HT1080 (cell line): Measurements from ENCODE around the gene PPP6R3. TPM values are rescaled to one million over a fixed set of nuclear protein-coding genes. Genes with fewer than 3 reads are reported as not detected.

Experiments used
- DNase-seq: peaks from one replicate; pipeline ENCODE4 v3.0.0-alpha.2; 2015; ENCODE audit warnings: low read depth
- small RNA-seq: library from RNA; depleted of rRNA; stranded (forward); fragments of <200 nt; gene quantifications from one replicate; pipeline ENCODE3, GENCODE V24; 2014
- total RNA-seq: library from RNA; depleted of rRNA; stranded (reverse); fragments of >200 nt; shearing (Covaris generic); gene quantifications from 2 replicates; pipeline ENCODE4 v1.2.3, GENCODE V29; 2014; rRNA removed

The PPP6R3 gene
- total RNA-seq, 1 experiment from 2014 or later, result 111 TPM

DNA sequence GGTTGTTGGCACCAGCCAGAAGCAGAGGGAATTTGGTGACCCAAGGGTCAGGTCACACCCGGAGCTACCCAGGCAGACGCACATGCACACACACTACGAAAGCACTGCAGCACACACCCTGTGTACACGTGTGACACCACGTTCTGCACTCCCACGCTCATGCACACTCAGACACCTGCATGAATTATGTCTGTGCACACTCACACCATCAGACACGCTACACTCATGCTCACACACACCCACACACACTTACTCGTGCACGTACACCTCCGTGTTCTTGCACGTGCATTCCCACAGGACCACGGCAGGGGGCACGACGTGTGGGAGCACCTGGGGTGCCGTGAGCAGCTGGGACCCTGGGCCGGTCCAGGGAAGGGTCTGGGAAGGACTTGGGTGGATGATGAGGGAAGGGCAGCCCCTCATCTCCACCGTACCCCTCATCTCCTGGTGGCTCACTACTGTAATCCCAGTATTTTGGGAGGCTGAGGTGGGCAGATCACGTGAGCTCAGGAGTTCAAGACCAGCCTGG lies 203.0 kb downstream of the PPP6R3 start:
- DNase-seq, result no peak

DNA sequence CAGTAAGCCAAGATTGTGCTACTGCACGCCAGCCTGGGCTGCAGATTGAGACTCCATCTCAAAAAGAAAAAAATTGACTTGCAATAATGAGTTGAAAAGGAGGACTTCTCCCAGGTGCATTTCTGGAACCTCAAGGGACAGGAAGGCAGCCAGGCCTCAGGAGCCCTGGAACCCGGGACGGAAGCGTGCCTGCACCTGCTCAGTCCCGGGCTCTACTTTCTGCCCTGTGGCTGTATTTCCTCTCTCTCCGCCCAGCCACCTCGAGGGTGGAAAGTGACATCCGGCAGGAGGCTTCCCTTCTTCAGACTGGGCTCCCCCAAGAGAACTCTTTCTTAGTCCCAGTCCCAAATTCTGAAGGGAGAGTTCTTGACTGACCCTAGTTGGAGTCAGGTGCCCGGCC lies 203.6 kb downstream of the PPP6R3 start:
- DNase-seq, result no peak

DNA sequence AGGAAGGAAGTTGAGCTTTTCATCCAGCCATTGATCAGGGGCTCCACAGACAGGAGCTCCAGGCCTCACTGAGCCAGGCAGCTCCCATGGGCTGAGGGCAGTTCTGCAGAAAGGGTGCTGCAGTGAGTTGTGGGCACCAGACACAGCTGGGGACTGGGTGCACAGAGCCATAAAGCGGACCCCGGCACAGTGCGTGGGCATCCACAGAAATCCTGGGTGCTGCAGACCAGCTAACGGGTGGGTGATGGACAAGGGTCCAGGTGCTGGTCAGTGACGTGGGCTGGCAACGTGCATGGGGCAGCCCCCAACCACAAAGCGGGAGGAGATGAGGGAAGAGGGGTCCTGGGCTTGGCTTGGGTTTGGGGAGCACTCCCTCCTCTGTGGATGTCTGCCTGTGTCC lies 204.4 kb downstream of the PPP6R3 start:
- DNase-seq, result no peak

Small RNA genes within 50 kb of the gene (small RNA-seq; reads per million reads assigned to genes)
- gene NDUFA3P2, result not detected

Other genes starting within 250 kb of the PPP6R3 start
- gene KMT5B, start 247.5 kb upstream of the PPP6R3 start, total RNA-seq, result 18.0 and 19.8 TPM in 2 replicates
- gene C11orf24, start 188.8 kb upstream of the PPP6R3 start, total RNA-seq, result 41.8 and 53.2 TPM in 2 replicates
- 13.1 and 20.8 TPM in 2 replicates for gene LRP5, start 148.2 kb upstream of the PPP6R3 start, total RNA-seq
- gene GAL, start 223.8 kb downstream of the PPP6R3 start, total RNA-seq, result not detected in 2 replicates